Astrocyte of the spinal cord (primary cell): ENCODE data around the gene IFT88.

Experiments
- DNase-seq: peaks from one replicate; pipeline ENCODE4 v3.0.0; 2011; ENCODE audit warnings: low read depth, low spot score
- H3K4me3 ChIP-seq: 2 replicates; pipeline ENCODE4 v1.5.1; 2011; ENCODE audit warnings: low read depth, mild to moderate bottlenecking, low read length, moderate library complexity
- in situ Hi-C: cut with HindIII; loops from 2 replicates; pipeline ENCODE4 v1.10.0; 2017; ENCODE audit warnings: low sequenced_read_pairs
- TF ChIP-seq, protein P1 (sequence below): IDR thresholded peaks from 2 replicates; pipeline ENCODE4 v1.5.1; 2012; ENCODE audit warnings: low read depth, mild to moderate bottlenecking, low read length, inconsistent platforms

The IFT88 gene

GRCh38 chr13:20708216-20708615 is 141.3 kb downstream of the IFT88 start:
- no peak for DNase-seq
- in situ Hi-C loops: no loop called here
- no peak overlapping the region for H3K4me3 ChIP-seq
- TF ChIP-seq, protein P1, sequence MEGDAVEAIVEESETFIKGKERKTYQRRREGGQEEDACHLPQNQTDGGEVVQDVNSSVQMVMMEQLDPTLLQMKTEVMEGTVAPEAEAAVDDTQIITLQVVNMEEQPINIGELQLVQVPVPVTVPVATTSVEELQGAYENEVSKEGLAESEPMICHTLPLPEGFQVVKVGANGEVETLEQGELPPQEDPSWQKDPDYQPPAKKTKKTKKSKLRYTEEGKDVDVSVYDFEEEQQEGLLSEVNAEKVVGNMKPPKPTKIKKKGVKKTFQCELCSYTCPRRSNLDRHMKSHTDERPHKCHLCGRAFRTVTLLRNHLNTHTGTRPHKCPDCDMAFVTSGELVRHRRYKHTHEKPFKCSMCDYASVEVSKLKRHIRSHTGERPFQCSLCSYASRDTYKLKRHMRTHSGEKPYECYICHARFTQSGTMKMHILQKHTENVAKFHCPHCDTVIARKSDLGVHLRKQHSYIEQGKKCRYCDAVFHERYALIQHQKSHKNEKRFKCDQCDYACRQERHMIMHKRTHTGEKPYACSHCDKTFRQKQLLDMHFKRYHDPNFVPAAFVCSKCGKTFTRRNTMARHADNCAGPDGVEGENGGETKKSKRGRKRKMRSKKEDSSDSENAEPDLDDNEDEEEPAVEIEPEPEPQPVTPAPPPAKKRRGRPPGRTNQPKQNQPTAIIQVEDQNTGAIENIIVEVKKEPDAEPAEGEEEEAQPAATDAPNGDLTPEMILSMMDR: no peak

DNA sequence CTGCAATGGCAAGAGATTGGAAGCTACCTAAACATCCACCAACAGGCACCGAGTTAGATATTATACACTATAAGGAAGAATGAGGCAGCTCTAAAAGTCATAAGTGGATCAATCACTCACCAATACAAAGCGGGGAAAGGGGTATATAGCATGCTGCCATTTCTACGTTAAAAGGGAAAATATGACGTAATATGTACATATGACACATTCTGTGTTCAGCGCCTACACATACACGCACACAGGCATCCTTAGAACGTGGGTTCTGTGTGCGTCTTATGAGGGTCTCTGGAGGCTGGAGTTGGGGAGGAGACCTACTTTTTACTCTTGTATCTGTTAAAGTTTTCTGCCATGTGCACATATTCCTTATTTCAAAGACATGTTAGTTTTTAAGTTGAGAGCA is 142.4 kb downstream of the IFT88 start:
- no peak overlapping the region for H3K4me3 ChIP-seq
- in situ Hi-C loops: no loop called here
- no peak for DNase-seq
- TF ChIP-seq, protein P1: no peak

- no peak for DNase-seq
- H3K4me3 ChIP-seq: no peak overlapping the region
- TF ChIP-seq, protein P1: no peak
- in situ Hi-C loops: no loop called here
Observed at GRCh38 chr13:20709782-20710181, 142.8 kb downstream of the IFT88 start.

DNA sequence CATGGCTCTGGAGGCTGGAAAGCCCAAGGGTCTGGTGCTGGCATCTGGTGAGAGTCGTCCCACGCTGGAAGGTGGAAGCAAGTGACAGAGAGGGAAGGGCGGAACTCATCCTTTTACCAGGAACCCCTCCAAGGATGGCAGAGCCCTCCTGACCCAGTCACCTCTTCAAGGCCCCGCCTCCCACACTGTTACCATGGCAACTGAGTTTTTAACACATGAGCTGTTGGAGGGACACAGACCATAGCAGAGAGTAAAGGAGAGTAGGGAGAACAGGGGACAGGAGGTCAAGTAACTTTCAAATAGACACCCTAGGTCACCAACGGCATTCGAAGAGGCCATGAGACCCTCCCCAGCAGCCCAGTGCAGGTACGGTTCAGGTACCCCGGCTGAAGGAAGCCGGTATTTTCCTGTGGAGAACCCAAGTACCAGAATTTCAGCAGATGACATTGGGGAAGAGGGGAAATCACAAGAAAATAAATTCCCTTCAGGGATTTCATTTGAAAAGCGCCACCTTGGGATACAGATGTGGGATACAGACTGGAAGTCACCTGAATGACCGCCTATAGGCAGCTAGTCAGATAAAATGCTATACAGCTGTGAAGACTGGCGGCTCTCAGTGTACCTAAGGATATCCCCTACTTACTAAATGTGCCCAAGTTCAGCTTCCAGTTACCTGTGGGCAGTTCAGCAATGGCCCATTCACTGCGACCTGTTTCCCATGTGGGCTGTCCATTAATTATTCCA is 144.5 kb downstream of the IFT88 start:
- no peak for DNase-seq
- TF ChIP-seq, protein P1: peak; percentile 19
- in situ Hi-C loops: no loop called here
- H3K4me3 ChIP-seq: no peak overlapping the region

- TF ChIP-seq, protein P1: no peak
- peak overlapping the region; percentile 12 for H3K4me3 ChIP-seq
- in situ Hi-C loops: no loop called here
- peak; percentile 20 for DNase-seq
Observed at GRCh38 chr13:20713014-20713376, 146.0 kb downstream of the IFT88 start.

- H3K4me3 ChIP-seq: no peak overlapping the region
- TF ChIP-seq, protein P1: no peak
- in situ Hi-C loops: no loop called here
- peak; percentile 57 for DNase-seq
Observed at GRCh38 chr13:20713751-20714150, 146.8 kb downstream of the IFT88 start.
